ENCODE data around the gene KCNH1.

The KCNH1 gene

DNA sequence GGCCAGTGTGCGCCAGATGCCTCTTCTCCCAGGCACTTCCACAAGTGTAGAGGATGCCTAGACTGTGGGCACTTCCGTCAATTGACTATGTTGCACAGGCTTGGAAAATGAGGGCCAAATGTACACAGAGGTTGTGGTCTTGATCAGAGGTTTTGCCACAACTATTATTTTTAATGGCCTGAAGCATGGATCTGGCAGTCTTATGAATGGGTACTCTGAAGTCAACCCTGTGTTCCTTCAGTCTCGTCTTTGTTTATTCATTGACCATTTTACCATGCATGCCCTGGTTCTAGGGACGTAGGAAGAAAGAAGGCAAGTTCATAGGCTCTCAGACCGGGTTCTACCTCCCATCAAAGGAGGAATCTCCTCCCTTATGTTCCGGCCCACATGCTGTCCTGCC, 476.1 kb downstream of the KCNH1 start:
- no peak for DNase-seq (ENCODE audit: low read depth)
- H3K4me3 ChIP-seq (ENCODE audit: control insufficient read depth, low read depth, low read length) = no peak overlapping the region
- TF ChIP-seq, protein P1, sequence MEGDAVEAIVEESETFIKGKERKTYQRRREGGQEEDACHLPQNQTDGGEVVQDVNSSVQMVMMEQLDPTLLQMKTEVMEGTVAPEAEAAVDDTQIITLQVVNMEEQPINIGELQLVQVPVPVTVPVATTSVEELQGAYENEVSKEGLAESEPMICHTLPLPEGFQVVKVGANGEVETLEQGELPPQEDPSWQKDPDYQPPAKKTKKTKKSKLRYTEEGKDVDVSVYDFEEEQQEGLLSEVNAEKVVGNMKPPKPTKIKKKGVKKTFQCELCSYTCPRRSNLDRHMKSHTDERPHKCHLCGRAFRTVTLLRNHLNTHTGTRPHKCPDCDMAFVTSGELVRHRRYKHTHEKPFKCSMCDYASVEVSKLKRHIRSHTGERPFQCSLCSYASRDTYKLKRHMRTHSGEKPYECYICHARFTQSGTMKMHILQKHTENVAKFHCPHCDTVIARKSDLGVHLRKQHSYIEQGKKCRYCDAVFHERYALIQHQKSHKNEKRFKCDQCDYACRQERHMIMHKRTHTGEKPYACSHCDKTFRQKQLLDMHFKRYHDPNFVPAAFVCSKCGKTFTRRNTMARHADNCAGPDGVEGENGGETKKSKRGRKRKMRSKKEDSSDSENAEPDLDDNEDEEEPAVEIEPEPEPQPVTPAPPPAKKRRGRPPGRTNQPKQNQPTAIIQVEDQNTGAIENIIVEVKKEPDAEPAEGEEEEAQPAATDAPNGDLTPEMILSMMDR (conservative IDR thresholded peaks at IDR 0.05; ENCODE audit: control insufficient read depth, insufficient read depth, low read depth, low read length) = no peak

DNA sequence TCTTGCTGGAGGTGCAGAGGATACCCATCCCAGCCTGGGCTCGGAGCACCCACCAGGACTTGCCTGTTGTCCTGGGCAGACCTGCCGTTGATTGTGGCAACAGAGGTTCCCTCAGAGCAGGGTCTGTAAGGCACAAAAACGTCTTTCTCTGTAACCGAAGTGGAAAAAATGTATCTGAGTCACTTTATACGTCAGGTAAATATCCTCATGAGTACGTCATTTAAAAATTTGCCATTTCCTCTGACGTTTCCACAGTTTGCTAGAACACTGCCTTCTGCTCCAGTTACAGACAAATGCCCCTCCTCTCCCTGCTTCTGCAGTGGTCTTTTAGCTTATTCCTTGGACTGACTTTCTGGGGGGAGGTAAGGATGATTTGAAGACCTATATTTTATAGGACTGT, 478.4 kb downstream of the KCNH1 start:
- no peak for DNase-seq (ENCODE audit: low read depth)
- H3K4me3 ChIP-seq (ENCODE audit: control insufficient read depth, low read depth, low read length) = no peak overlapping the region
- TF ChIP-seq, protein P1 (conservative IDR thresholded peaks at IDR 0.05; ENCODE audit: control insufficient read depth, insufficient read depth, low read depth, low read length) = no peak

GRCh38 chr1:210654176-210654981, 479.6 kb downstream of the KCNH1 start:
- DNase-seq (ENCODE audit: low read depth) = no peak
- TF ChIP-seq, protein P1 (conservative IDR thresholded peaks at IDR 0.05; ENCODE audit: control insufficient read depth, insufficient read depth, low read depth, low read length) = no peak
- no peak overlapping the region for H3K4me3 ChIP-seq (ENCODE audit: control insufficient read depth, low read depth, low read length)

GRCh38 chr1:210653771-210654170, 480.2 kb downstream of the KCNH1 start:
- peak; percentile 10 for DNase-seq (ENCODE audit: low read depth)
- H3K4me3 ChIP-seq (ENCODE audit: control insufficient read depth, low read depth, low read length) = no peak overlapping the region
- TF ChIP-seq, protein P1 (conservative IDR thresholded peaks at IDR 0.05; ENCODE audit: control insufficient read depth, insufficient read depth, low read depth, low read length) = no peak

- TF ChIP-seq, protein P1 (conservative IDR thresholded peaks at IDR 0.05; ENCODE audit: control insufficient read depth, insufficient read depth, low read depth, low read length) = no peak
- no peak for DNase-seq (ENCODE audit: low read depth)
- no peak overlapping the region for H3K4me3 ChIP-seq (ENCODE audit: control insufficient read depth, low read depth, low read length)
Observed at GRCh38 chr1:210652329-210652954, 481.5 kb downstream of the KCNH1 start.

- no peak for DNase-seq (ENCODE audit: low read depth)
- TF ChIP-seq, protein P1 (conservative IDR thresholded peaks at IDR 0.05; ENCODE audit: control insufficient read depth, insufficient read depth, low read depth, low read length) = no peak
- no peak overlapping the region for H3K4me3 ChIP-seq (ENCODE audit: control insufficient read depth, low read depth, low read length)
Observed at GRCh38 chr1:210650403-210650802, 483.5 kb downstream of the KCNH1 start.
